HG03060 (cell line): ENCODE results near the gene MED12L.
A peak's percentile ranks its signal among the peaks of the same experiment; 100 is the strongest.
"Not testable (repeated sequence)": the region's sequence is repeated elsewhere in the genome, so short reads cannot be mapped to it uniquely, and the experiment has no call there.

Source experiments
- ATAC-seq: cut with Tn5 transposase; IDR thresholded peaks from one replicate; pipeline ENCODE4 v1.9.1; 2021; ENCODE audit warnings: low read depth, moderate number of reproducible peaks; ENCODE audit not compliant: unreplicated experiment

The MED12L gene, protein sequence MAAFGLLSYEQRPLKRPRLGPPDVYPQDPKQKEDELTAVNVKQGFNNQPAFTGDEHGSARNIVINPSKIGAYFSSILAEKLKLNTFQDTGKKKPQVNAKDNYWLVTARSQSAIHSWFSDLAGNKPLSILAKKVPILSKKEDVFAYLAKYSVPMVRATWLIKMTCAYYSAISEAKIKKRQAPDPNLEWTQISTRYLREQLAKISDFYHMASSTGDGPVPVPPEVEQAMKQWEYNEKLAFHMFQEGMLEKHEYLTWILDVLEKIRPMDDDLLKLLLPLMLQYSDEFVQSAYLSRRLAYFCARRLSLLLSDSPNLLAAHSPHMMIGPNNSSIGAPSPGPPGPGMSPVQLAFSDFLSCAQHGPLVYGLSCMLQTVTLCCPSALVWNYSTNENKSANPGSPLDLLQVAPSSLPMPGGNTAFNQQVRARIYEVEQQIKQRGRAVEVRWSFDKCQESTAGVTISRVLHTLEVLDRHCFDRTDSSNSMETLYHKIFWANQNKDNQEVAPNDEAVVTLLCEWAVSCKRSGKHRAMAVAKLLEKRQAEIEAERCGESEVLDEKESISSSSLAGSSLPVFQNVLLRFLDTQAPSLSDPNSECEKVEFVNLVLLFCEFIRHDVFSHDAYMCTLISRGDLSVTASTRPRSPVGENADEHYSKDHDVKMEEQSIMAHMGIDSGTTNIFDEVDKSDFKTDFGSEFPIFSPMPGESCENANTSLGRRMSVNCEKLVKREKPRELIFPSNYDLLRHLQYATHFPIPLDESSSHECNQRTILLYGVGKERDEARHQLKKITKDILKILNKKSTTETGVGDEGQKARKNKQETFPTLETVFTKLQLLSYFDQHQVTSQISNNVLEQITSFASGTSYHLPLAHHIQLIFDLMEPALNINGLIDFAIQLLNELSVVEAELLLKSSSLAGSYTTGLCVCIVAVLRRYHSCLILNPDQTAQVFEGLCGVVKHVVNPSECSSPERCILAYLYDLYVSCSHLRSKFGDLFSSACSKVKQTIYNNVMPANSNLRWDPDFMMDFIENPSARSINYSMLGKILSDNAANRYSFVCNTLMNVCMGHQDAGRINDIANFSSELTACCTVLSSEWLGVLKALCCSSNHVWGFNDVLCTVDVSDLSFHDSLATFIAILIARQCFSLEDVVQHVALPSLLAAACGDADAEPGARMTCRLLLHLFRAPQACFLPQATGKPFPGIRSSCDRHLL (N-terminal part only)

GRCh38 chr3:151085227-151085888 lies at the start of gene MED12L:
Gene MED12L, plus strand, starts transcription at chr3:151085664. Its CDS starts 1,263 bp downstream, at chr3:151086927.
- peak; percentile 37 for ATAC-seq

DNA sequence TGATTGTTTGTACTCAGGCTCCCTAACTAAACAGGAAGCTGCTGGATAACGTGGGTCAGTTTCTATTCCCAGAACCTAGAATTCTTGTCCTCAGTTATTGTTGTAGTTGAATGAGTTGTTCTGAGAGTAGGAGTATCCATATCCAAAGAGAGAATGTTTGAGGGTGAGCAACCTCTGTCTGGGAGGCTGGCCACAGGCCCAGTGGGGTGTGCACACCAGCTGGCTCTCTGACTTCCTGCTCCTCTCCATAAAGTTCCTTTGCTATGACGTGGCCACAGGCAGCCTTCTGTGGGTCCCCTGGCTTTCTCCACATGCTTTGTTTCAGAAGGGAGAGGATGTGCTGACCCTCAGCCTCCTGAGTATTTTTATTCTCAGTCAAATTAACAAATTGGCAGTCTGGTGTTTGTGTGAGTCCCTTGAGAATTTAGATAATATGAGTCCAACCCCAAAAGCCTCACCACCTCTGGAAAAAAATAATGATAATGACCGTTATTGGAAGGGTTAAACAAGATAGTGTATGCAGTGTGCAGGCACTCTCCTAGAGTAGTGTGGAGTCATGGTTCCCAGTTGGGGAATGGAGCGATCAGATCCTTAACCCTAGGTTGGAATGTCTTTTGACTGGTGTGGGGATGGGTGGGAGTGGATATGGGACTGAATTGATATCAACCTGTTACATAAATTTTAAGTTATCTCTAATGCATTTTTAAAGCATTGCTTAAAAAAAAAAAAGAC lies 47.6 kb upstream of the MED12L start:
- no peak for ATAC-seq

GRCh38 chr3:151044706-151045105 lies 40.8 kb upstream of the MED12L start:
- ATAC-seq, result no peak

GRCh38 chr3:151047636-151048035 lies 37.8 kb upstream of the MED12L start:
- ATAC-seq, result no peak

DNA sequence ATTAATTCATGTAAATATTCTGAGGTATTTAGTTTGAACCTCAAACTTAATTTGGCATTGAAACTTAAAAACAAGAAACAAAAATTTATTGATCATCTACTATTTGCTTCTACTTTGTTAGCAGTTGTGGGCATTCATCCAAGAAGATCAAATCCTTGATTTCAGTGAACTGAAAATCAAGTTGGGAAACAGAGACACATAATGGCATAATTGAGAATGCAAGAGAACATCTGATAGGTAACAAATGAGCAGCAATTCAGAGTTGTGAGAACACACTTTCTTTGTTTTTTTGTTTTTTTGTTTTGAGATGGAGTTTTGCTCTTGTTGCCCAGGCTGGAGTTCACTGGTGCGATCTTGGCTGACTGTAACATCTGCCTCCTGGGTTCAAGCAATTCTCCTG lies 33.9 kb upstream of the MED12L start:
- ATAC-seq, result no peak

DNA sequence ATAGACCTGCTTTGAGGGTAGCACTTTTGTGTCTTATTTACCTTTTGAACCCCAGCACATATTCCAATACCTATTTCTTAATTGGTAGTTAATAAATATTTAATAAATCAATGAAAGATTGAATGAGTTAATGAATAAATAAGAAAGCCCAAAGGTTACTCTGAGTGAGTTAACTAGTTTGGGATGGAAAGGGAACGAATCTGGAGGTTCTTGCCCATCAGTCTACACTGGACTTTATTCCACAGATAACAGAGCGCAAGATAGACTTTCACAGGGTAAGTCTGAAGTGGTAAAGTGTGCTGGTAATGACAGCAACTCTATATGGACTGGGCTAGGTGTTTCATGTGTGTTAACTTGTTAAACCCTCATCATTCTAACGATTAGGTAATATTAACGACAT lies 33.1 kb upstream of the MED12L start:
- no peak for ATAC-seq

DNA sequence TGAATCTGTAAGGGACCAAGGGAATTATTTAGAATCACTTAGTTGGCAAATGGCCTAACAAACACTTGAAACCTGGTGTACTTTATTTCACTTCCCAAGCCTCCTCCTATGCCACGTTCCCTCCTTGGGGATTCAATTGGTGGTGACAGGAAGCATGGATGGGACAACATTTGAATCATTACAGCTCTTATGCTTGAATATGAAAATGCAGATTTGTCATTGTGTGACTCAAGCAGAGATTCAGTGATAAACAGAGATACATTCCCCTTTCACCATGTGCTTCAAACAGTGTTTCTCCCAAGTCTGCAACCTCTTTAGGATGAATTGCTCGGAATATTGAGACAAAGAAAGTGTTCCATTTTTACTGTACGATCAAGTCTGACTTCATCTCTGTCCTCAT lies 32.7 kb upstream of the MED12L start:
- no peak for ATAC-seq

DNA sequence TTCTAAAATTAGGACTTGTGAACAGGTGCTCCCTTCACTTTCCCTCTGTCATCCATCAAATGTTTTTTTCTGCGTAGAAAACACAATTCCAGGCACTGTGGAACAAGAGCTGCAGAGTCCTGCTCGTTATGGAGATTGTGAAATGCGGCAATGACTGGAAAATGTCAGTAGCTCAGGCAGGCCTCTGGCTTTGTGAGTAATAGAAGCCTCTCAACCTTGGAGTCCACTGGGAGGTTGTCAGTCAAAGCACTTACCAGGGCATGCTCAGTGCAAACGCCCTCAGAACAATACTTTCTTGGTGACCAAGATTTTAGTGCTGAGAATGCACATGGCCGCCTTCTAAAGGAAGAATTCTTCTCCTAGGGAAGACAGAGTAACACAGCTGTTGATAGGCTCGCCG lies 26.7 kb upstream of the MED12L start:
- ATAC-seq, result no peak

DNA sequence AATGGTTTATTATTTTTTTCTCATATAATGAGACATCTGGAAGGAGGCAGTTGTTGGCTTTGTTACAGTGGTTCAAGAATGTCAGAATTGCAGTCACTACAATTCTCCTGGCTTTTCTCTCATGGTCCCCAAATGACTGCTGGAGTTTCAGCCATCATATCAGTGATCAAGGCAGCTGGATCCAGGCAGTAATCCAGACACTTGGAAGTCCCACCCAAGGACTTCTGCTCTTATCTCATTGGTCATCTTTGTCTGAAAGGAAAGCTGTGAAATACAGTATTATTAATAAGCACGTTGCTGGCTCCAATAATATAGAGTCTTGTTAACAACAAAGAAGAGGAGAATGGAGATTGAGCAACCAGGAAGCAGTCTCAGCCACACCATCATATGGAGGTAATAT lies 22.9 kb upstream of the MED12L start:
- no peak for ATAC-seq

DNA sequence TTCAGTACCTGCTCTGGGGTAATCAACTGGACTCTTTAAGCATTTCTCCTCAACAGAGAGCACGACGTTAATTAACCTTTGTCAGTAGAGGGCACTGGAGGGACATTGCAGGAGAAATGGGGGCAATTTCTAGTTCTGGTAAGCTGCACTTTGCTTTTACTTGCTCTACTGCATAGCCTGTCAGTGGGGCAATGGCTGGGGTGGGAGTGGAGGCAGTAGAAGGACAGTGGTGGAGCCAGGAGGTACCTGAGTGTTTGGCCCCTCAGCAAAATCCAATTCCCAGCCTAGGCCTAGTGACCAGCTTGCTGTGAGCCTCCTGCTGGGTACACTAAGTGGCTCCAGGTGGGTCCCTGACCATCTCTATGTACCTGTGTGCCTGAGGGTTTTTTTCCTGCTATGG lies 18.3 kb upstream of the MED12L start:
- ATAC-seq, result no peak

GRCh38 chr3:151072842-151073241 lies 12.6 kb upstream of the MED12L start:
- not testable (repeated sequence) for ATAC-seq

- ATAC-seq, result no peak
Measured at GRCh38 chr3:151074256-151074655, 11.2 kb upstream of the MED12L start.

DNA sequence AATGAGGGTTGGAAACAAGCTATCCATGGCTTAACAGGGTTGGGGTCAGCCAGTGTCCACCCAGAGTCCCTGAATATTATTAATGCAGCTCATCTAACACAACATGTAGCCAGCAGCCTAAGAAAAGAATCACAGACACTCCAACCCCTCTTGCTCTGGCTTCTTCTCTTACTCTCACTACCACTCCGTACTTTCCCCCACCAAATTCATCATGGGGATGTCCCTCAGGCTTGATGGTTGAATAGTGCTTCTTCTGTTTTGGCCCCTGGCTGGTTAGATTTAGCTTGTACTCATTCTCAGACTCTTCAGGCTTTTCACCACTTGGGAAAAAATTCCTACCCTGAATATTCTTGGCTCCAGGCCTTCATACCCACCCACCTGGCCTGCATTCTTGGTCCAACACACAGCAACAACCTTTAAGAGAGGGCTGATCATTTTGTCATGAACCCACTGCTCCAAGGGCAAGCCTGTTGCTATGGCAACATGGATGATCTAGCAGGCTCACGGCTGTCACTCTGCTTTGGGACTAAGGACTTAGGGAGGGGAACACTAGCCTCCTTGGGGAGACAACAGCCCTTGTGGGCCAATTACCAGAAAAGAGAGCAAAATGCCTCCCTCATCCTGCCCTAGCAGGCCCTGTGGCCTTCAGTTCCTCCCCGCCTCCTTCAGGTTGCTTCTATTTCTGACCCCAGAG lies 9.4 kb upstream of the MED12L start:
- no peak for ATAC-seq

DNA sequence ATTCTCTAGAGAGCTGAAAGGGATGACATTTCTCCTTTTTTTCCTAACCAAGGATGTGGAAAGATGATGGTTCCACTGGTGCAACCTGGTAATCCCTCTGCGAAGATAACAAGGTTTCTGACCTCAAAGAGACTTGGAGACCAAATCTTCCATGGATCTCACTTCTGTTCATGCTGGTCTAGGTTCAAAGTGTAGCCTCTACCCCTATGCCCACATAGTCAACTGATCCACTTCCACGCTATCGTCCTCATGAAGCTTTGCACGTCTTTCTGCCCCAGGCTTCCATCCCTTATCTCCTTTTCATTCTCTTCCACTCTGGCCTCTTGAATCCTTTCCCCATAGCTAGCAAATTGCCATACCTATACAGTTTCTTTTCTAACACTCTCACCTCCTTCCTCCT lies 8.8 kb upstream of the MED12L start:
- ATAC-seq, result no peak

DNA sequence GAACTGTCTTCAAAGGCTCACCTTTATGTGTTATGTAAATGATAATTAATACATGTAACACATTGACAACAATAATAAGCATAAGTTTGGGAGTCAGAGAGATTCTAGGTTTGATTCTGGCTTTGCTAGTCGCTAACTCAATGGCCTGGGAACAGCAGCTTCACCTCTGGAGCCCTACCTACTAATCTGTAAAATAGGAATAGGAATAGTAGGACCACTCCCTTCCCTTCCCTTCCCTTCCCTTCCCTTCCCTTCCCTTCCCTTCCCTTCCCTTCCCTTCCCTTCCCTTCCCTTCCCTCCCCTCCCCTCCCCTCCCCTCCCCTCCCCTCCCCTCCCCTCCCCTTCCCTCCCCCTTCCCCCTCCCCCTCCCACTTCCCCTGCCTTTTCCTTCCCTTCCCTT lies 4.4 kb upstream of the MED12L start:
- ATAC-seq, result not testable (repeated sequence)

DNA sequence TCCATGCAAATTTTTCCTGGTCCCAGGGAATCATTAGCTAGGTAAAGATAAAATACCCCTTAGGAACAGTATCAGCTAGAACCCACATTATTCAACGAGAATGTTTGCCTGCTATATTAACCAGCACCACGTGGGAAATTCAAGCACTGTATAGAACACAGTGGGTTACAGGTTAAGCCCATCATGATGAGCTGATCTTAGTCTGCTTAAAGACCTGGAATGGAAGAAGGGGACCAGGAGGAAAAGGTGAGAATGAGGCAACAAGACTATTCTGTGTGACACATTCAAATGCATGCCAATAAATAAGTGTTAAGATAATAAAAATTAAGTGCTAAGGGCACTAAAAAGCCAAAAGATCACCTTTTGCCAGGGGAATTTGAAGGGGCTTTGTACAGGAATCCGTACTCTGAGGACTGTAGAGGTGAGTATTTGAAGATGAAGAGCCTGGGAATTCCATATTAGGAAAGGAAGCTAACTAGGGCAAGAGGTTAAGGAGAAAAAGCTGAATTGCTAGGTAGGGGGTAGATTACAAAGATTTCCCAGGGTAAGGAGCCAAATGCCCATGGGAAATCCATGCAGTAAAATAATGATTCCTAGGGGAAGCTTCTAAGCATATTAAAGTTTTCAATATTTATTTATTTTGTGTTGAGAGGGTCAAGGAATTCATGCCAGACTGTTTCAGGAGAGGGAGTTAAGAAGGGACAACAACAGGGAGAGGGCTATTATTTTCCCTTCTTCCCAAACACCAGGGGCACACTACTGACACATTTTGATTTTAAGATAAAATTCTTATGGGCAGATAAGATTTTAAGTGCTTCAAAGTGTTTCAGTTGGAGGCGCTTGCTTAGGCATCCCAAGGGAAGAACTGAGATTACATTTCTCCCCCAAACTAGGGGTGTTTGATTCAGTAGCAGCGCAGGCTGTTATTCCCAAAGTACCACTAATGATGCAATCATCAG lies 2.3 kb upstream of the MED12L start:
- ATAC-seq, result no peak

GRCh38 chr3:151084893-151085226 lies 604 bp upstream of the MED12L start:
- ATAC-seq, result no peak

GRCh38 chr3:151085889-151086483 lies 522 bp downstream of the MED12L start:
- ATAC-seq, result no peak
